K562 (cell line): ENCODE results near the gene PRSS56. TPM values are rescaled to one million over a fixed set of nuclear protein-coding genes. Genes with fewer than 3 reads are reported as not detected.

Source experiments
- ATAC-seq: fragments of 200-7000 bp; cut with Tn5 transposase; 3 replicates; pipeline ENCODE4 v1.9.1; 2020; ENCODE audit warnings: moderate library complexity
- BruUV-seq: library from RNA; stranded (reverse); fragments of 400-500 nt; replicated peaks from 2 replicates; lab custom pipeline; 2021; lab: Mats Ljungman, UMichigan
- CTCF ChIA-PET: fragments of 300-600 bp; formaldehyde crosslinking; extraction: SDS; loops from one replicate; lab custom pipeline; 2021; ENCODE audit warnings: low intra/inter-chr PET ratio; lab: Yijun Ruan, JAX
- POLR2A ChIA-PET: fragments of 300-600, 350-650 bp; sonication (Branson Sonifier 250); formaldehyde crosslinking; extraction: SDS; loops from one replicate; lab custom pipeline; 2021; ENCODE audit warnings: antibody characterized with exemption, inconsistent platforms; lab: Yijun Ruan, JAX
- DNase-seq, 4 experiments: peaks; one replicate each; pipeline versions ENCODE4 v3.0.0 to v3.0.0-alpha.2; 2011 to 2018; ENCODE audit warnings: low spot score in 3 of 4, mixed read lengths in 3 of 4; ENCODE audit errors: extremely low read depth in 1 of 4
- FAIRE-seq: peaks from 2 replicates; lab custom pipeline; 2011; peaks lifted over from hg19 to GRCh38; lab: Jason Lieb, UNC
- H2AFZ ChIP-seq: 2 replicates; pipeline ENCODE4 v1.6.0; 2011; ENCODE audit warnings: low read depth, low read length, control low read depth, inconsistent platforms
- H3K27ac ChIP-seq: fragments of 200-600 bp; 3 replicates; pipeline ENCODE4 v1.8.0; 2011; ENCODE audit warnings: low read depth, mild to moderate bottlenecking, control low read depth, inconsistent platforms, low read length, moderate library complexity, mixed read lengths; ENCODE audit errors: extremely low read depth
- H3K27me3 ChIP-seq, 2 experiments: fragments of 300-600 bp in 1 of 2; 2 replicates in 1 of 2; 3 replicates in 1 of 2; pipeline versions ENCODE4 v1.6.0 to v1.8.0; 2011; ENCODE audit warnings: inconsistent platforms in 2 of 2, low read length in 2 of 2, mild to moderate bottlenecking in 1 of 2, mixed read lengths in 1 of 2, moderate library complexity in 1 of 2; ENCODE audit not compliant: control insufficient read depth in 2 of 2, insufficient read depth in 2 of 2
- H3K36me3 ChIP-seq: fragments of 300-600 bp; 3 replicates; pipeline ENCODE4 v1.8.0; 2011; ENCODE audit warnings: mild to moderate bottlenecking, low read length, inconsistent platforms; ENCODE audit not compliant: control insufficient read depth, insufficient read depth
- H3K4me1 ChIP-seq, 2 experiments: fragments of 200-600 bp in 1 of 2; replicated peaks in 1 of 2; 2 replicates in 1 of 2; 3 replicates in 1 of 2; pipeline versions ENCODE4 v1.5.1 to v1.8.0; 2011; ENCODE audit warnings: inconsistent platforms in 2 of 2, low read length in 2 of 2, mild to moderate bottlenecking in 1 of 2, mixed read lengths in 1 of 2, moderate library complexity in 1 of 2; ENCODE audit not compliant: control insufficient read depth in 2 of 2, insufficient read depth in 2 of 2
- H3K4me2 ChIP-seq: 2 replicates; pipeline ENCODE4 v1.6.1; 2011; ENCODE audit warnings: low read length, control low read depth, inconsistent platforms, mixed read lengths; ENCODE audit not compliant: insufficient read depth
- H3K4me3 ChIP-seq: fragments of 200-600 bp; sonication (generic), shearing (Covaris generic); 2 replicates; pipeline ENCODE4 v1.5.1; 2016; ENCODE audit warnings: control low read depth, inconsistent platforms
- H3K79me2 ChIP-seq: fragments of 200-600 bp; 3 replicates; pipeline ENCODE4 v1.8.0; 2011; ENCODE audit warnings: low read length, inconsistent platforms; ENCODE audit not compliant: control insufficient read depth, insufficient read depth
- H3K9ac ChIP-seq, 2 experiments: 2 replicates each; pipeline versions ENCODE4 v1.6.0 to v1.6.1; 2011; ENCODE audit warnings: low read depth in 2 of 2, low read length in 2 of 2, control low read depth in 1 of 2, inconsistent platforms in 1 of 2, mild to moderate bottlenecking in 1 of 2, mixed read lengths in 1 of 2; ENCODE audit not compliant: insufficient read depth in 1 of 2
- H3K9me1 ChIP-seq: one replicate; pipeline ENCODE4 v1.6.0; 2011; ENCODE audit warnings: inconsistent platforms, mild to moderate bottlenecking, low read length, moderate library complexity; ENCODE audit not compliant: control insufficient read depth, insufficient read depth
- H3K9me3 ChIP-seq: replicated peaks from 2 replicates; pipeline ENCODE4 v1.5.1; 2011; ENCODE audit warnings: low read depth, low read length, inconsistent platforms; ENCODE audit not compliant: control insufficient read depth, insufficient read depth
- H4K20me1 ChIP-seq: replicated peaks from 2 replicates; pipeline ENCODE4 v1.6.1; 2011; ENCODE audit warnings: low read length, inconsistent platforms, mixed read lengths; ENCODE audit not compliant: control insufficient read depth, insufficient read depth
- HMG20B ChIP-seq: fragments of 250-450 bp; sonication (Bioruptor Pico); IDR thresholded peaks from 2 replicates; pipeline ENCODE4 v1.5.0; 2021; ENCODE audit warnings: mild to moderate bottlenecking
- MXI1 ChIP-seq: IDR thresholded peaks from 2 replicates; pipeline ENCODE4 v1.6.1; 2011; ENCODE audit warnings: low read depth, mild to moderate bottlenecking, improper control_type of control experiment, low read length
- PURB ChIP-seq: sonication (generic); formaldehyde crosslinking; IDR thresholded peaks from 2 replicates; pipeline ENCODE4 v1.9.0; 2021; ENCODE audit warnings: low read depth, mild to moderate bottlenecking, missing genetic modification reagents
- RAD21 ChIP-seq, 2 experiments: fragments of 250-450 bp in 1 of 2; fragments of 450-650 bp in 1 of 2; sonication (Bioruptor Pico) in 1 of 2; formaldehyde crosslinking in 1 of 2; IDR thresholded peaks in 1 of 2; conservative IDR thresholded peaks in 1 of 2; 2 replicates each; pipeline versions ENCODE4 v1.4.0 to v1.8.0; 2020 to 2022; ENCODE audit warnings: mild to moderate bottlenecking in 2 of 2, moderate library complexity in 1 of 2
- SIX5 ChIP-seq, 2 experiments: IDR thresholded peaks; 2 replicates each; pipeline ENCODE4 v1.6.1; 2011; ENCODE audit warnings: low read length in 2 of 2, borderline replicate concordance in 1 of 2, low read depth in 1 of 2, mild to moderate bottlenecking in 1 of 2, moderate library complexity in 1 of 2; ENCODE audit not compliant: insufficient read depth in 1 of 2
- SRSF3 ChIP-seq: fragments of 200-400 bp; formaldehyde crosslinking; IDR thresholded peaks from 2 replicates; pipeline ENCODE4 v1.6.1; 2016; ENCODE audit warnings: mild to moderate bottlenecking, low read length, moderate library complexity; ENCODE audit not compliant: insufficient read depth
- STAG1 ChIP-seq: sonication (generic); formaldehyde crosslinking; IDR thresholded peaks from 2 replicates; pipeline ENCODE4 v1.5.0; 2020; ENCODE audit warnings: missing genetic modification reagents, borderline replicate concordance
- ZNF121 ChIP-seq: sonication (generic); formaldehyde crosslinking; conservative IDR thresholded peaks from 2 replicates; pipeline ENCODE4 v1.8.0; 2022; ENCODE audit warnings: missing genetic modification reagents
- ZNF134 ChIP-seq: fragments of 250-450 bp; sonication (Bioruptor Pico); conservative IDR thresholded peaks from 2 replicates; pipeline ENCODE4 v1.4.0; 2020
- ZNF224 ChIP-seq: sonication (generic); formaldehyde crosslinking; IDR thresholded peaks from 2 replicates; pipeline ENCODE4 v1.8.0; 2022; ENCODE audit warnings: mild to moderate bottlenecking, missing genetic modification reagents
- ZNF263 ChIP-seq: sonication (generic); formaldehyde crosslinking; IDR thresholded peaks from 2 replicates; pipeline ENCODE4 v1.8.0; 2022; ENCODE audit warnings: mild to moderate bottlenecking, missing genetic modification reagents, borderline replicate concordance
- ZNF347 ChIP-seq: fragments of 450-650 bp; formaldehyde crosslinking; IDR thresholded peaks from 2 replicates; pipeline ENCODE4 v1.4.0; 2020; ENCODE audit warnings: low read depth, mild to moderate bottlenecking, moderate library complexity
- ZNF766 ChIP-seq: fragments of 200-800 bp; sonication (Bioruptor generic); conservative IDR thresholded peaks from 2 replicates; pipeline ENCODE4 v1.6.1; 2016; ENCODE audit warnings: missing genetic modification characterization, missing compliant biosample characterization
- WGBS: fragments of 100-300 bp; shearing (Covaris generic); methylation state at CpG from one replicate; pipeline ENCODE4 v1.1.6; 2016; ENCODE audit warnings: low coverage, mixed read lengths; ENCODE audit not compliant: insufficient coverage; ENCODE audit errors: missing lambda C conversion rate; 5-methylcytosine and 5-hydroxymethylcytosine counted together
- in situ Hi-C: fragments of 300-500 bp; cut with MboI; formaldehyde crosslinking; loops from 4 replicates; pipeline ENCODE4 v1.15.0; 2018; ENCODE audit warnings: inconsistent platforms, mixed read lengths
- intact Hi-C: fragments of 100-400 bp; cut with micrococcal nuclease; formaldehyde crosslinking; loops from 2 replicates; pipeline ENCODE4 v1.14.2; 2022
- polyA plus RNA-seq, 8 experiments: library from polyadenylated mRNA; depleted of rRNA in 4 of 8; stranded (reverse) in 5 of 8; unstranded in 3 of 8; fragments of >200 nt; fragmentation: Nextera tagmentation in 2 of 8; fragmentation: Illumina TruSeq in 1 of 8; extraction: Ambion mirVana in 2 of 8; extraction: Trizol in 1 of 8; gene quantifications; 2 replicates each; pipeline versions ENCODE4 v1.2.1 to v1.2.3, GENCODE V29; 2011 to 2014; ENCODE audit warnings: inconsistent platforms in 1 of 8, missing spikeins in 1 of 8
- total RNA-seq, 7 experiments: library from RNA; depleted of rRNA in 6 of 7; stranded (reverse); fragments of >200 nt in 6 of 7; fragmentation: Illumina TruSeq in 2 of 7; extraction: Trizol in 2 of 7; gene quantifications; 2 replicates each; pipeline versions ENCODE4 v1.2.1 to v1.2.3, GENCODE V29; 2011 to 2021; ENCODE audit warnings: low replicate concordance in 1 of 7
- TF ChIP-seq, protein P1 (sequence below): fragments of 150-350 bp; conservative IDR thresholded peaks from 2 replicates; pipeline ENCODE4 v1.6.1; 2014; ENCODE audit warnings: low read length

The PRSS56 gene
- total and polyA plus RNA-seq, 9 of the 15 experiments (the other 6 are each of a cell fraction or from before 2014, with no cell fraction given) = not detected

DNA sequence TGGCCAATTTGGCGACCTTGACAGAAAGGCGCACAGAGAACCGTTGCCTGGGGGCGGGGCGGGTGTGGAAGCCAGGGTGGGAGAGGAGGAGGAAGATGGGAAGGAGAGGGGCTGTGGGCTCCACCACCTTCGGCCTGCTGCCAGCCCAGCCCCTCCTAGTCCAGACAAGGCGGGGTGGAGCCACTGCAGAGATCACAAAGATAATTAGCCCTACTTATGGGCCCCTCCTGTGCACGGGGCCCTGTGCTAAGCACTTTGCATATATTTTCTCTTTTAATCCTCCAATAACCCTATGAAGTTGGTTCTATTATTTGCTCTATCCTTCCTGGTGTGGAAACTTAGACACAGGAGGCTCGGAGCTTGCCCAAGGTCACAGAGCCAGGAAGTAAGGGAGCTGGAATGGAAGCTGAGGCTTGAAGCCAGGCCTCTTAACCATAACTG, 18.8 kb upstream of the PRSS56 start:
- intact Hi-C loops = no loop called here
- H3K4me1 ChIP-seq = peaks cover 0 to 13% of the 10 kb centered on the region in 2 experiments; a peak in 2 of 5 replicates

DNA sequence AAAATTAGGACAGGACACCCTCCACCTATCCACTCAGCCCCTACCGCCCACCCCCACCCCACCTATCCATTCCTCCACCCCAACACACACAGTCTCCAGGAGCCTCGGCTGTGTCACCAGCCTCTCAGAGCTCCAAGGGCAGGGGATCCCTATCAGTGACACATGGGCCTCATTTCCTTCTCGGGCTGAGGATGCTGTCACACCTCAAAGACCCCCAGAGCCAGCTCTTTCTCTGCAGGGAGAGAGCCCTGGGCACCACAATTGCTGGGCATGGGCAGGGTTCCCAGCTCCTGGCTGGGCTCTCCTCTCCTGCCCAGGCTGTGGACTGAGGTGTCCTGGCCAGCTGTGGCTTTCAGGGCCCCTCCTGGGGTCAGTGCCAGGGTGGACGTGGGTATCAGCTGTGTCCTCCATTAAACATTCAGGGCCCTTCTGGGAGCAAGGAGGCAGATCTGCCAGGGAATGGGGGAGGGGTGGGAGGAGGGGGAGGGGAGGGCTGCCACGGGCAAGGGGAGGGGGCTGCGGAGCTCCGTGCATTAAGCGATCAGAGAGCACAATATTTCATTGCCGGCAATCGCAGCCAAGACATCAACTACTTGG, 18.3 kb upstream of the PRSS56 start:
- 0% methylated on average over 3 of the region's 10 CpGs for WGBS
- Histone ChIP-seq H3K4me3 (no peak overlapping the region), H4K20me1 (no peaks in the 10 kb centered on the region), H3K27ac (no peak overlapping the region), H3K36me3 (no peaks in the 10 kb centered on the region), H3K4me2 (no peak overlapping the region), H3K27me3 (peaks cover 3 to 38% of the 10 kb centered on the region in 2 experiments; a peak in 2 of 5 replicates), H3K9me1 (no peaks in the 10 kb centered on the region), H3K9me3 (no peaks in the 10 kb centered on the region), H3K79me2 (no peaks in the 10 kb centered on the region), H2AFZ (no peak overlapping the region), H3K4me1 (peaks cover 0 to 13% of the 10 kb centered on the region in 2 experiments; a peak in 2 of 5 replicates), H3K9ac (no peak overlapping the region; a peak in 1 of 4 replicates)
- no peak for FAIRE-seq
- no TSS peak for BruUV-seq
- TF ChIP-seq RAD21 (CRISPR knock-in tag; conservative IDR thresholded peaks at IDR 0.05 in 1 of 2, IDR thresholded peaks at IDR 0.05 in 1 of 2) (no peak), SIX5 (IDR thresholded peaks at IDR 0.05; ENCODE audit: borderline replicate concordance in 1 of 2, insufficient read depth in 1 of 2, low read depth in 1 of 2, low read length in 2 of 2) (no peak), ZNF347 (no peak), ZNF766 (CRISPR knock-in tag) (no peak), HMG20B (CRISPR knock-in tag) (no peak), PURB (CRISPR knock-in tag) (no peak)
- TF ChIP-seq, protein P1, sequence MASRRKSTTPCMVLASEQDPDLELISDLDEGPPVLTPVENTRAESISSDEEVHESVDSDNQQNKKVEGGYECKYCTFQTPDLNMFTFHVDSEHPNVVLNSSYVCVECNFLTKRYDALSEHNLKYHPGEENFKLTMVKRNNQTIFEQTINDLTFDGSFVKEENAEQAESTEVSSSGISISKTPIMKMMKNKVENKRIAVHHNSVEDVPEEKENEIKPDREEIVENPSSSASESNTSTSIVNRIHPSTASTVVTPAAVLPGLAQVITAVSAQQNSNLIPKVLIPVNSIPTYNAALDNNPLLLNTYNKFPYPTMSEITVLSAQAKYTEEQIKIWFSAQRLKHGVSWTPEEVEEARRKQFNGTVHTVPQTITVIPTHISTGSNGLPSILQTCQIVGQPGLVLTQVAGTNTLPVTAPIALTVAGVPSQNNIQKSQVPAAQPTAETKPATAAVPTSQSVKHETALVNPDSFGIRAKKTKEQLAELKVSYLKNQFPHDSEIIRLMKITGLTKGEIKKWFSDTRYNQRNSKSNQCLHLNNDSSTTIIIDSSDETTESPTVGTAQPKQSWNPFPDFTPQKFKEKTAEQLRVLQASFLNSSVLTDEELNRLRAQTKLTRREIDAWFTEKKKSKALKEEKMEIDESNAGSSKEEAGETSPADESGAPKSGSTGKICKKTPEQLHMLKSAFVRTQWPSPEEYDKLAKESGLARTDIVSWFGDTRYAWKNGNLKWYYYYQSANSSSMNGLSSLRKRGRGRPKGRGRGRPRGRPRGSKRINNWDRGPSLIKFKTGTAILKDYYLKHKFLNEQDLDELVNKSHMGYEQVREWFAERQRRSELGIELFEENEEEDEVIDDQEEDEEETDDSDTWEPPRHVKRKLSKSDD = no peak
- in situ Hi-C loops = no loop called here
- intact Hi-C loops = no loop called here
- ChIA-PET CTCF (no interaction called here), POLR2A (interaction anchor here (0.8 kb wide), 1 partner anchor 25 kb away, joined by 3 read pairs; no protein-coding TSS in a partner anchor)
- no peak for ATAC-seq
- no peak for DNase-seq

More for the DNA sequence above, 18.8 kb upstream of the PRSS56 start:
- no peaks in the 10 kb centered on the region for H3K79me2 ChIP-seq
- H3K4me3 ChIP-seq = no peak overlapping the region
- H3K36me3 ChIP-seq = no peaks in the 10 kb centered on the region
- no peak for TF ChIP-seq STAG1 (CRISPR knock-in tag)
- TF ChIP-seq ZNF134 (CRISPR knock-in tag) = no peak
- no peak for TF ChIP-seq ZNF224 (CRISPR knock-in tag)
- no peak for TF ChIP-seq SRSF3
- no peak for TF ChIP-seq MXI1
- no peak for TF ChIP-seq ZNF121
- TF ChIP-seq ZNF263 = no peak
- BruUV-seq = no TSS peak
- peaks cover 3 to 36% of the 10 kb centered on the region in 2 experiments; a peak in 2 of 5 replicates for H3K27me3 ChIP-seq
- 7% methylated on average over 5 of the region's 9 CpGs for WGBS
- no peak overlapping the region for H3K4me2 ChIP-seq
- ChIA-PET POLR2A (interaction anchor here (0.8 kb wide), 1 partner anchor 24 kb away, joined by 3 read pairs; no protein-coding TSS in a partner anchor), CTCF (no interaction called here)
- H4K20me1 ChIP-seq = no peaks in the 10 kb centered on the region
- no peak for FAIRE-seq
- H3K9me1 ChIP-seq = no peaks in the 10 kb centered on the region
- no peak overlapping the region for H3K9ac ChIP-seq
- in situ Hi-C loops = no loop called here
- no peak overlapping the region for H3K27ac ChIP-seq
- no peak for ATAC-seq
- no peak overlapping the region for H2AFZ ChIP-seq
- no peaks in the 10 kb centered on the region for H3K9me3 ChIP-seq
- DNase-seq = no peak
